K562 (cell line): ENCODE data around the gene MCM6. TPM values are rescaled to one million over a fixed set of nuclear protein-coding genes. Genes with fewer than 3 reads are reported as not detected.

Source experiments
- ATAC-seq: fragments of 200-7000 bp; cut with Tn5 transposase; 3 replicates; pipeline ENCODE4 v1.9.1; 2020; ENCODE audit warnings: moderate library complexity
- BruUV-seq: library from RNA; stranded (reverse); fragments of 400-500 nt; replicated peaks from 2 replicates; lab custom pipeline; 2021; lab: Mats Ljungman, UMichigan
- CTCF ChIA-PET: fragments of 300-600 bp; formaldehyde crosslinking; extraction: SDS; loops from one replicate; lab custom pipeline; 2021; ENCODE audit warnings: low intra/inter-chr PET ratio; lab: Yijun Ruan, JAX
- POLR2A ChIA-PET: fragments of 300-600, 350-650 bp; sonication (Branson Sonifier 250); formaldehyde crosslinking; extraction: SDS; loops from one replicate; lab custom pipeline; 2021; ENCODE audit warnings: antibody characterized with exemption, inconsistent platforms; lab: Yijun Ruan, JAX
- DNase-seq, 4 experiments: peaks; one replicate each; pipeline versions ENCODE4 v3.0.0 to v3.0.0-alpha.2; 2011 to 2018; ENCODE audit warnings: low spot score in 3 of 4, mixed read lengths in 3 of 4; ENCODE audit errors: extremely low read depth in 1 of 4
- FAIRE-seq: peaks from 2 replicates; lab custom pipeline; 2011; peaks lifted over from hg19 to GRCh38; lab: Jason Lieb, UNC
- H2AFZ ChIP-seq: 2 replicates; pipeline ENCODE4 v1.6.0; 2011; ENCODE audit warnings: low read depth, low read length, control low read depth, inconsistent platforms
- H3K27ac ChIP-seq: fragments of 200-600 bp; 3 replicates; pipeline ENCODE4 v1.8.0; 2011; ENCODE audit warnings: low read depth, mild to moderate bottlenecking, control low read depth, inconsistent platforms, low read length, moderate library complexity, mixed read lengths; ENCODE audit errors: extremely low read depth
- H3K27me3 ChIP-seq, 2 experiments: fragments of 300-600 bp in 1 of 2; 2 replicates in 1 of 2; 3 replicates in 1 of 2; pipeline versions ENCODE4 v1.6.0 to v1.8.0; 2011; ENCODE audit warnings: inconsistent platforms in 2 of 2, low read length in 2 of 2, mild to moderate bottlenecking in 1 of 2, mixed read lengths in 1 of 2, moderate library complexity in 1 of 2; ENCODE audit not compliant: control insufficient read depth in 2 of 2, insufficient read depth in 2 of 2
- H3K36me3 ChIP-seq: fragments of 300-600 bp; 3 replicates; pipeline ENCODE4 v1.8.0; 2011; ENCODE audit warnings: mild to moderate bottlenecking, low read length, inconsistent platforms; ENCODE audit not compliant: control insufficient read depth, insufficient read depth
- H3K4me1 ChIP-seq, 2 experiments: fragments of 200-600 bp in 1 of 2; replicated peaks in 1 of 2; 2 replicates in 1 of 2; 3 replicates in 1 of 2; pipeline versions ENCODE4 v1.5.1 to v1.8.0; 2011; ENCODE audit warnings: inconsistent platforms in 2 of 2, low read length in 2 of 2, mild to moderate bottlenecking in 1 of 2, mixed read lengths in 1 of 2, moderate library complexity in 1 of 2; ENCODE audit not compliant: control insufficient read depth in 2 of 2, insufficient read depth in 2 of 2
- H3K4me2 ChIP-seq: 2 replicates; pipeline ENCODE4 v1.6.1; 2011; ENCODE audit warnings: low read length, control low read depth, inconsistent platforms, mixed read lengths; ENCODE audit not compliant: insufficient read depth
- H3K4me3 ChIP-seq: fragments of 200-600 bp; sonication (generic), shearing (Covaris generic); 2 replicates; pipeline ENCODE4 v1.5.1; 2016; ENCODE audit warnings: control low read depth, inconsistent platforms
- H3K79me2 ChIP-seq: fragments of 200-600 bp; 3 replicates; pipeline ENCODE4 v1.8.0; 2011; ENCODE audit warnings: low read length, inconsistent platforms; ENCODE audit not compliant: control insufficient read depth, insufficient read depth
- H3K9ac ChIP-seq, 2 experiments: 2 replicates each; pipeline versions ENCODE4 v1.6.0 to v1.6.1; 2011; ENCODE audit warnings: low read depth in 2 of 2, low read length in 2 of 2, control low read depth in 1 of 2, inconsistent platforms in 1 of 2, mild to moderate bottlenecking in 1 of 2, mixed read lengths in 1 of 2; ENCODE audit not compliant: insufficient read depth in 1 of 2
- H3K9me1 ChIP-seq: one replicate; pipeline ENCODE4 v1.6.0; 2011; ENCODE audit warnings: inconsistent platforms, mild to moderate bottlenecking, low read length, moderate library complexity; ENCODE audit not compliant: control insufficient read depth, insufficient read depth
- H3K9me3 ChIP-seq: replicated peaks from 2 replicates; pipeline ENCODE4 v1.5.1; 2011; ENCODE audit warnings: low read depth, low read length, inconsistent platforms; ENCODE audit not compliant: control insufficient read depth, insufficient read depth
- H4K20me1 ChIP-seq: replicated peaks from 2 replicates; pipeline ENCODE4 v1.6.1; 2011; ENCODE audit warnings: low read length, inconsistent platforms, mixed read lengths; ENCODE audit not compliant: control insufficient read depth, insufficient read depth
- AFF1 ChIP-seq, 2 experiments: fragments of 450-650 bp; IDR thresholded peaks; 2 replicates each; pipeline ENCODE4 v1.6.1; 2018; ENCODE audit warnings: mild to moderate bottlenecking in 2 of 2, low read depth in 1 of 2; ENCODE audit not compliant: partially characterized antibody in 2 of 2
- CBFA2T3 ChIP-seq: fragments of 450-650 bp; IDR thresholded peaks from 2 replicates; pipeline ENCODE4 v1.6.1; 2017
- CCAR2 ChIP-seq: fragments of 200-400 bp; formaldehyde crosslinking; IDR thresholded peaks from 2 replicates; pipeline ENCODE4 v1.6.1; 2017; ENCODE audit warnings: mild to moderate bottlenecking, low read depth, low read length
- CEBPB ChIP-seq: fragments of 450-650 bp; IDR thresholded peaks from 2 replicates; pipeline ENCODE4 v1.6.1; 2016; ENCODE audit warnings: missing genetic modification characterization, missing compliant biosample characterization
- ELF4 ChIP-seq: fragments of 450-650 bp; formaldehyde crosslinking; IDR thresholded peaks from 2 replicates; pipeline ENCODE4 v1.4.0; 2022; ENCODE audit warnings: missing genetic modification characterization
- L3MBTL2 ChIP-seq: fragments of 450-650 bp; IDR thresholded peaks from 2 replicates; pipeline ENCODE4 v1.6.1; 2016; ENCODE audit warnings: mild to moderate bottlenecking, moderate library complexity
- PHF20 ChIP-seq: fragments of 450-650 bp; IDR thresholded peaks from 2 replicates; pipeline ENCODE4 v1.6.1; 2018; ENCODE audit not compliant: partially characterized antibody
- SMAD1 ChIP-seq: fragments of 150-350 bp; IDR thresholded peaks from 2 replicates; pipeline ENCODE4 v1.6.1; 2014; ENCODE audit warnings: low read length, low read depth; ENCODE audit not compliant: partially characterized antibody
- SMARCB1 ChIP-seq: IDR thresholded peaks from 2 replicates; pipeline ENCODE4 v1.6.1; 2011; ENCODE audit warnings: improper control_type of control experiment, low read depth; ENCODE audit not compliant: insufficient read length
- TARDBP ChIP-seq: fragments of 450-650 bp; IDR thresholded peaks from 2 replicates; pipeline ENCODE4 v1.6.1; 2016
- TBP ChIP-seq: optimal IDR thresholded peaks from 2 replicates; pipeline ENCODE3; 2011; ENCODE audit warnings: low read depth, low read length, improper control_type of control experiment
- TCF3 ChIP-seq: sonication (generic); formaldehyde crosslinking; IDR thresholded peaks from 2 replicates; pipeline ENCODE4 v1.4.0; 2020; ENCODE audit warnings: mild to moderate bottlenecking, missing genetic modification reagents
- TEAD4 ChIP-seq, 2 experiments: sonication (generic) in 1 of 2; formaldehyde crosslinking in 1 of 2; IDR thresholded peaks; 2 replicates each; pipeline versions ENCODE4 v1.6.1 to v1.8.0; 2012 to 2022; ENCODE audit warnings: borderline replicate concordance in 1 of 2, inconsistent platforms in 1 of 2, low read length in 1 of 2, mild to moderate bottlenecking in 1 of 2, missing genetic modification reagents in 1 of 2
- THAP7 ChIP-seq: fragments of 250-450 bp; sonication (Bioruptor Pico); IDR thresholded peaks from 2 replicates; pipeline ENCODE4 v1.5.0; 2021
- ZKSCAN3 ChIP-seq: fragments of 250-450 bp; sonication (Bioruptor Pico); IDR thresholded peaks from 2 replicates; pipeline ENCODE4 v1.4.0; 2020
- WGBS: fragments of 100-300 bp; shearing (Covaris generic); methylation state at CpG from one replicate; pipeline ENCODE4 v1.1.6; 2016; ENCODE audit warnings: low coverage, mixed read lengths; ENCODE audit not compliant: insufficient coverage; ENCODE audit errors: missing lambda C conversion rate; 5-methylcytosine and 5-hydroxymethylcytosine counted together
- in situ Hi-C: fragments of 300-500 bp; cut with MboI; formaldehyde crosslinking; loops from 4 replicates; pipeline ENCODE4 v1.15.0; 2018; ENCODE audit warnings: inconsistent platforms, mixed read lengths
- intact Hi-C: fragments of 100-400 bp; cut with micrococcal nuclease; formaldehyde crosslinking; loops from 2 replicates; pipeline ENCODE4 v1.14.2; 2022
- polyA plus RNA-seq, 8 experiments: library from polyadenylated mRNA; depleted of rRNA in 4 of 8; stranded (reverse) in 5 of 8; unstranded in 3 of 8; fragments of >200 nt; fragmentation: Nextera tagmentation in 2 of 8; fragmentation: Illumina TruSeq in 1 of 8; extraction: Ambion mirVana in 2 of 8; extraction: Trizol in 1 of 8; gene quantifications; 2 replicates each; pipeline versions ENCODE4 v1.2.1 to v1.2.3, GENCODE V29; 2011 to 2014; ENCODE audit warnings: inconsistent platforms in 1 of 8, missing spikeins in 1 of 8
- total RNA-seq, 7 experiments: library from RNA; depleted of rRNA in 6 of 7; stranded (reverse); fragments of >200 nt in 6 of 7; fragmentation: Illumina TruSeq in 2 of 7; extraction: Trizol in 2 of 7; gene quantifications; 2 replicates each; pipeline versions ENCODE4 v1.2.1 to v1.2.3, GENCODE V29; 2011 to 2021; ENCODE audit warnings: low replicate concordance in 1 of 7
- TF ChIP-seq, protein P1 (sequence below): IDR thresholded peaks from 3 replicates; pipeline ENCODE4 v1.6.1; 2011; ENCODE audit warnings: borderline replicate concordance, mild to moderate bottlenecking, moderate library complexity; ENCODE audit not compliant: insufficient read length; ENCODE audit errors: extremely low read depth

MCM6 gene
- total and polyA plus RNA-seq, 9 of the 15 experiments (the other 6 are each of a cell fraction or from before 2014, with no cell fraction given), result 42.6 to 133 (median 82.4) TPM

DNA sequence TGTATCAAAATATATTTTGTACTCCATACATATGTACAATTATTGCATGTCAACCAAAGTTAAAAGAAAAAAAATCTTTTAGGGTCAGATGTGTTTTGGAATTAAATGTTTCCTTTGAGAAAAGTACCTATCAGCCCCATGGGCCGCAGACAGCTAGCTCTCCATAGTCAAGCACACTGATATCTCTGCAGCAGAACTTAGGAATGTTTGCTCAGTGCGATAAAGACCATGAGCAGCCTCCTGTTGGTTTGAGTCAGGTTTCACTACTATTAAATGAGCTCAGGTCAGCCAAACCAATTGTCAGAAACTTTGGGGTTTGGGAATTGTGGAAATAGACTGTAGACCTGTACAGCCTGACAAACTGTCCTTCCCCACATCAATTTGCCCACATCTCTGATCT, 73.0 kb downstream of the MCM6 start:
- peak; percentile 15 for FAIRE-seq
- DNase-seq, result peak in 2 of 4 experiments; percentile 34 to 42
- H3K9ac ChIP-seq, result no peak overlapping the region
- H3K79me2 ChIP-seq, result no peaks in the 10 kb centered on the region
- no peaks in the 10 kb centered on the region for H3K36me3 ChIP-seq
- no peaks in the 10 kb centered on the region for H3K9me1 ChIP-seq
- BruUV-seq, result no TSS peak
- peaks cover 6% of the 10 kb centered on the region for H3K9me3 ChIP-seq
- 2% methylated on average over 2 of the region's 2 CpGs for WGBS
- H3K4me1 ChIP-seq, result peaks cover 0 to 3% of the 10 kb centered on the region in 2 experiments; a peak in 1 of 5 replicates
- ATAC-seq, result peak; percentile 74
- in situ Hi-C loops, result no loop called here
- POLR2A ChIA-PET, result interaction anchor here (0.6 to 1.3 kb wide), 4 partner anchors 11 to 853 kb away, joined by 3 to 4 read pairs (median 4); no protein-coding TSS in a partner anchor
- no peak overlapping the region for H3K4me3 ChIP-seq
- H3K27ac ChIP-seq, result no peak overlapping the region
- H3K27me3 ChIP-seq, result peaks cover 11 to 22% of the 10 kb centered on the region in 2 experiments; a peak in 4 of 5 replicates
- H3K4me2 ChIP-seq, result no peak overlapping the region
- 0 out of 2 replicates have a peak, but pooled peaks cover 3% of the 10 kb centered on the region for H4K20me1 ChIP-seq
- CTCF ChIA-PET, result no interaction called here
- no peak overlapping the region for H2AFZ ChIP-seq
- intact Hi-C loops, result no loop called here
- TF ChIP-seq TCF3 (CRISPR knock-in tag) (0 out of 2 replicates have a peak, but pooled peaks have one; percentile 19), AFF1 (IDR thresholded peaks at IDR 0.05; ENCODE audit: low read depth in 1 of 2, partially characterized antibody in 2 of 2) (no peak), TEAD4 (IDR thresholded peaks at IDR 0.05; ENCODE audit: low read length) (peak; percentile 51; the same call in 1 of the 2 replicates), TEAD4 (CRISPR knock-in tag; IDR thresholded peaks at IDR 0.05; ENCODE audit: borderline replicate concordance) (no peak), ZKSCAN3 (CRISPR knock-in tag) (no peak), PHF20 (no peak), CBFA2T3 (peak; percentile 52), SMARCB1 (no peak), TBP (no peak), TARDBP (no peak), THAP7 (CRISPR knock-in tag) (no peak), ELF4 (CRISPR knock-in tag) (no peak), CCAR2 (no peak), CEBPB (tag) (0 out of 2 replicates have a peak, but pooled peaks have one; percentile 17), SMAD1 (no peak), L3MBTL2 (no peak)
- TF ChIP-seq, protein P1, sequence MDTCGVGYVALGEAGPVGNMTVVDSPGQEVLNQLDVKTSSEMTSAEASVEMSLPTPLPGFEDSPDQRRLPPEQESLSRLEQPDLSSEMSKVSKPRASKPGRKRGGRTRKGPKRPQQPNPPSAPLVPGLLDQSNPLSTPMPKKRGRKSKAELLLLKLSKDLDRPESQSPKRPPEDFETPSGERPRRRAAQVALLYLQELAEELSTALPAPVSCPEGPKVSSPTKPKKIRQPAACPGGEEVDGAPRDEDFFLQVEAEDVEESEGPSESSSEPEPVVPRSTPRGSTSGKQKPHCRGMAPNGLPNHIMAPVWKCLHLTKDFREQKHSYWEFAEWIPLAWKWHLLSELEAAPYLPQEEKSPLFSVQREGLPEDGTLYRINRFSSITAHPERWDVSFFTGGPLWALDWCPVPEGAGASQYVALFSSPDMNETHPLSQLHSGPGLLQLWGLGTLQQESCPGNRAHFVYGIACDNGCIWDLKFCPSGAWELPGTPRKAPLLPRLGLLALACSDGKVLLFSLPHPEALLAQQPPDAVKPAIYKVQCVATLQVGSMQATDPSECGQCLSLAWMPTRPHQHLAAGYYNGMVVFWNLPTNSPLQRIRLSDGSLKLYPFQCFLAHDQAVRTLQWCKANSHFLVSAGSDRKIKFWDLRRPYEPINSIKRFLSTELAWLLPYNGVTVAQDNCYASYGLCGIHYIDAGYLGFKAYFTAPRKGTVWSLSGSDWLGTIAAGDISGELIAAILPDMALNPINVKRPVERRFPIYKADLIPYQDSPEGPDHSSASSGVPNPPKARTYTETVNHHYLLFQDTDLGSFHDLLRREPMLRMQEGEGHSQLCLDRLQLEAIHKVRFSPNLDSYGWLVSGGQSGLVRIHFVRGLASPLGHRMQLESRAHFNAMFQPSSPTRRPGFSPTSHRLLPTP, result no peak
